Trophoblast cell (in vitro differentiated cells and primary cell): ENCODE results near the gene LDHD.

Experiments
- DNase-seq, 2 donors: peaks; one replicate each; pipeline ENCODE4 v3.0.0-alpha.2; 2016
- H2AFZ ChIP-seq: 2 replicates; pipeline ENCODE4 v1.6.1; 2013; ENCODE audit warnings: low read length, moderate library complexity, mild to moderate bottlenecking; ENCODE audit not compliant: insufficient read depth, poor library complexity
- H2AK5ac ChIP-seq: 2 replicates; pipeline ENCODE4 v1.6.1; 2013; ENCODE audit warnings: mild to moderate bottlenecking, low read length
- H2BK120ac ChIP-seq: 2 replicates; pipeline ENCODE4 v1.6.1; 2013; ENCODE audit warnings: low read length, mild to moderate bottlenecking, moderate library complexity; ENCODE audit not compliant: insufficient read depth, poor library complexity
- H2BK12ac ChIP-seq: 2 replicates; pipeline ENCODE4 v1.6.1; 2013; ENCODE audit warnings: mild to moderate bottlenecking, low read length, moderate library complexity
- H2BK5ac ChIP-seq: 2 replicates; pipeline ENCODE4 v1.6.1; 2013; ENCODE audit warnings: low read length, low read depth, moderate library complexity, mild to moderate bottlenecking; ENCODE audit not compliant: poor library complexity
- H3K14ac ChIP-seq: 2 replicates; pipeline ENCODE4 v1.6.1; 2013; ENCODE audit warnings: mild to moderate bottlenecking, low read length
- H3K18ac ChIP-seq: 2 replicates; pipeline ENCODE4 v1.6.1; 2013; ENCODE audit warnings: mild to moderate bottlenecking, low read length
- H3K23ac ChIP-seq: 2 replicates; pipeline ENCODE4 v1.6.1; 2013; ENCODE audit warnings: low read length
- H3K27ac ChIP-seq: 2 replicates; pipeline ENCODE4 v1.5.1; 2013; ENCODE audit warnings: low read depth, mild to moderate bottlenecking, inconsistent platforms, low read length, moderate library complexity
- H3K27me3 ChIP-seq: 2 replicates; pipeline ENCODE4 v1.6.1; 2013; ENCODE audit warnings: inconsistent platforms, mild to moderate bottlenecking, low read length, moderate library complexity; ENCODE audit not compliant: insufficient read depth
- H3K36me3 ChIP-seq, 2 experiments: 1 replicate in 1 of 2; 2 replicates in 1 of 2; pipeline ENCODE4 v1.6.1; 2013; ENCODE audit warnings: low read length in 2 of 2, mild to moderate bottlenecking in 2 of 2, moderate library complexity in 1 of 2; ENCODE audit not compliant: insufficient read depth in 2 of 2, control insufficient read depth in 1 of 2
- H3K4ac ChIP-seq: 2 replicates; pipeline ENCODE4 v1.6.1; 2013; ENCODE audit warnings: low read depth, mild to moderate bottlenecking, low read length, moderate library complexity
- H3K4me1 ChIP-seq, 2 experiments: 1 replicate in 1 of 2; 2 replicates in 1 of 2; pipeline ENCODE4 v1.6.1; 2013; ENCODE audit warnings: low read length in 2 of 2, mild to moderate bottlenecking in 2 of 2, moderate library complexity in 1 of 2; ENCODE audit not compliant: insufficient read depth in 2 of 2, control insufficient read depth in 1 of 2
- H3K4me2 ChIP-seq: 2 replicates; pipeline ENCODE4 v1.6.1; 2013; ENCODE audit warnings: inconsistent platforms, mild to moderate bottlenecking, low read length, moderate library complexity
- H3K4me3 ChIP-seq: 2 replicates; pipeline ENCODE4 v1.5.1; 2013; ENCODE audit warnings: mild to moderate bottlenecking, low read depth, low read length, inconsistent platforms
- H3K79me1 ChIP-seq: one replicate; pipeline ENCODE4 v1.6.1; 2013; ENCODE audit warnings: low read length
- H3K79me2 ChIP-seq: 2 replicates; pipeline ENCODE4 v1.6.1; 2013; ENCODE audit warnings: low read length, mild to moderate bottlenecking; ENCODE audit not compliant: control insufficient read depth, insufficient read depth, poor library complexity
- H3K9ac ChIP-seq: 2 replicates; pipeline ENCODE4 v1.6.1; 2013; ENCODE audit warnings: mild to moderate bottlenecking, low read length
- H3K9me3 ChIP-seq: 2 replicates; pipeline ENCODE4 v1.6.1; 2013; ENCODE audit warnings: low read depth, mild to moderate bottlenecking, control low read depth, inconsistent platforms, low read length; ENCODE audit not compliant: insufficient read depth
- H4K12ac ChIP-seq: 2 replicates; pipeline ENCODE4 v1.6.1; 2013; ENCODE audit warnings: low read depth, mild to moderate bottlenecking, low read length, moderate library complexity
- H4K8ac ChIP-seq: 2 replicates; pipeline ENCODE4 v1.6.1; 2013; ENCODE audit warnings: low read depth, mild to moderate bottlenecking, low read length, moderate library complexity
- H4K91ac ChIP-seq: one replicate; pipeline ENCODE4 v1.6.1; 2013; ENCODE audit warnings: low read depth, mild to moderate bottlenecking, low read length, moderate library complexity
- WGBS: extraction: QIAGEN DNeasy Blood & Tissue Kit; methylation state at CpG from one replicate; pipeline ENCODE4 v1.1.7; 2013; ENCODE audit warnings: missing lambda C conversion rate; ENCODE audit not compliant: insufficient read length, insufficient coverage; ENCODE audit errors: extremely low coverage; 5-methylcytosine and 5-hydroxymethylcytosine counted together

LDHD gene

GRCh38 chr16:75111514-75111940, 5.1 kb downstream of the LDHD start:
- Histone ChIP-seq H3K4me1 (peaks cover 4 to 18% of the 10 kb centered on the region in 2 experiments), H3K36me3 (peaks cover 11 to 12% of the 10 kb centered on the region in 2 experiments), H3K27ac (no peak overlapping the region), H3K79me2 (no peaks in the 10 kb centered on the region), H3K4me2 (no peak overlapping the region), H2AK5ac (no peak overlapping the region), H3K18ac (no peak overlapping the region), H4K91ac (no peak overlapping the region), H3K79me1 (no peaks in the 10 kb centered on the region), H3K27me3 (no peaks in the 10 kb centered on the region), H2BK12ac (no peak overlapping the region), H3K14ac (no peak overlapping the region), H2AFZ (no peak overlapping the region), H2BK5ac (no peak overlapping the region), H4K8ac (no peak overlapping the region), H3K9ac (no peak overlapping the region), H3K9me3 (peaks cover 5% of the 10 kb centered on the region), H2BK120ac (no peak overlapping the region), H4K12ac (no peak overlapping the region), H3K4me3 (no peak overlapping the region), H3K23ac (no peak overlapping the region), H3K4ac (no peak overlapping the region)
- no peak for DNase-seq
- no CpG with 5 or more reads among the region's 7 CpGs for WGBS

GRCh38 chr16:75110637-75111513, 5.7 kb downstream of the LDHD start:
- no peak overlapping the region for H4K12ac ChIP-seq
- peaks cover 2% of the 10 kb centered on the region for H3K79me2 ChIP-seq
- no CpG with 5 or more reads among the region's 28 CpGs for WGBS
- H2BK120ac ChIP-seq: no peak overlapping the region
- no peaks in the 10 kb centered on the region for H3K27me3 ChIP-seq
- H4K8ac ChIP-seq: no peak overlapping the region
- no peak overlapping the region for H3K14ac ChIP-seq
- no peak overlapping the region for H3K9ac ChIP-seq
- no peak overlapping the region for H3K4ac ChIP-seq
- no peaks in the 10 kb centered on the region for H3K79me1 ChIP-seq
- no peak overlapping the region for H2BK5ac ChIP-seq
- peak overlapping the region; percentile 3 for H3K4me3 ChIP-seq
- H3K23ac ChIP-seq: no peak overlapping the region
- peak overlapping the region; percentile 23 for H3K4me2 ChIP-seq
- H2AK5ac ChIP-seq: no peak overlapping the region
- no peak overlapping the region for H4K91ac ChIP-seq
- H3K18ac ChIP-seq: no peak overlapping the region
- no peak overlapping the region for H3K27ac ChIP-seq
- no peak overlapping the region for H2AFZ ChIP-seq
- H3K4me1 ChIP-seq: peaks cover 11 to 25% of the 10 kb centered on the region in 2 experiments
- no peak overlapping the region for H2BK12ac ChIP-seq
- H3K36me3 ChIP-seq: peaks cover 11 to 12% of the 10 kb centered on the region in 2 experiments
- peak; percentile 93 to 99 for DNase-seq
- peaks cover 5% of the 10 kb centered on the region for H3K9me3 ChIP-seq

GRCh38 chr16:75109732-75110243, 6.8 kb downstream of the LDHD start:
- H2BK5ac ChIP-seq: no peak overlapping the region
- no peak overlapping the region for H2AFZ ChIP-seq
- H3K4me1 ChIP-seq: peaks cover 22 to 35% of the 10 kb centered on the region in 2 experiments
- no peak for DNase-seq
- H3K79me2 ChIP-seq: peaks cover 4% of the 10 kb centered on the region
- WGBS: no CpG with 5 or more reads among the region's 10 CpGs
- H3K14ac ChIP-seq: no peak overlapping the region
- no peak overlapping the region for H3K4ac ChIP-seq
- H3K4me2 ChIP-seq: no peak overlapping the region
- H4K91ac ChIP-seq: no peak overlapping the region
- H4K8ac ChIP-seq: no peak overlapping the region
- no peak overlapping the region for H2BK12ac ChIP-seq
- H2AK5ac ChIP-seq: no peak overlapping the region
- no peak overlapping the region for H4K12ac ChIP-seq
- no peak overlapping the region for H3K27ac ChIP-seq
- no peak overlapping the region for H3K9ac ChIP-seq
- no peak overlapping the region for H3K23ac ChIP-seq
- no peak overlapping the region for H2BK120ac ChIP-seq
- H3K36me3 ChIP-seq: peaks cover 11 to 15% of the 10 kb centered on the region in 2 experiments
- H3K18ac ChIP-seq: no peak overlapping the region
- no peak overlapping the region for H3K4me3 ChIP-seq
- no peaks in the 10 kb centered on the region for H3K9me3 ChIP-seq
- peaks cover 3% of the 10 kb centered on the region for H3K79me1 ChIP-seq
- H3K27me3 ChIP-seq: no peaks in the 10 kb centered on the region

GRCh38 chr16:75108792-75109731, 7.5 kb downstream of the LDHD start:
- H2AFZ ChIP-seq: no peak overlapping the region
- no peak overlapping the region for H2AK5ac ChIP-seq
- H3K27ac ChIP-seq: no peak overlapping the region
- H3K4me3 ChIP-seq: no peak overlapping the region
- H2BK5ac ChIP-seq: no peak overlapping the region
- no peak overlapping the region for H4K12ac ChIP-seq
- H3K27me3 ChIP-seq: no peaks in the 10 kb centered on the region
- H3K9me3 ChIP-seq: no peaks in the 10 kb centered on the region
- no peak overlapping the region for H2BK12ac ChIP-seq
- H3K79me1 ChIP-seq: peaks cover 3% of the 10 kb centered on the region
- H3K4me2 ChIP-seq: no peak overlapping the region
- H3K14ac ChIP-seq: no peak overlapping the region
- peaks cover 4% of the 10 kb centered on the region for H3K79me2 ChIP-seq
- H3K36me3 ChIP-seq: peaks cover 11 to 19% of the 10 kb centered on the region in 2 experiments
- H3K4ac ChIP-seq: no peak overlapping the region
- no peak overlapping the region for H2BK120ac ChIP-seq
- no peak overlapping the region for H4K8ac ChIP-seq
- peaks cover 24 to 38% of the 10 kb centered on the region in 2 experiments for H3K4me1 ChIP-seq
- H3K23ac ChIP-seq: no peak overlapping the region
- H4K91ac ChIP-seq: no peak overlapping the region
- no CpG with 5 or more reads among the region's 27 CpGs for WGBS
- H3K18ac ChIP-seq: no peak overlapping the region
- H3K9ac ChIP-seq: no peak overlapping the region
- no peak for DNase-seq
